WTC11 (cell line): ENCODE measurements around the gene ISCU.

Source experiments
- ESRRA ChIP-seq: sonication (generic); formaldehyde crosslinking; IDR thresholded peaks from 2 replicates; pipeline ENCODE4 v1.8.1; 2022; ENCODE audit warnings: mild to moderate bottlenecking, missing genetic modification reagents, borderline replicate concordance
- NR1H2 ChIP-seq: sonication (generic); formaldehyde crosslinking; IDR thresholded peaks from 2 replicates; pipeline ENCODE4 v1.9.0; 2021; ENCODE audit warnings: mild to moderate bottlenecking, moderate library complexity, missing genetic modification reagents
- SMAD4 ChIP-seq: sonication (generic); formaldehyde crosslinking; IDR thresholded peaks from 2 replicates; pipeline ENCODE4 v1.8.0; 2022; ENCODE audit warnings: mild to moderate bottlenecking, missing genetic modification reagents
- SOX15 ChIP-seq: fragments of 250-450 bp; sonication (Bioruptor Pico); IDR thresholded peaks from 2 replicates; pipeline ENCODE4 v1.9.0; 2021; ENCODE audit warnings: mild to moderate bottlenecking

DNA sequence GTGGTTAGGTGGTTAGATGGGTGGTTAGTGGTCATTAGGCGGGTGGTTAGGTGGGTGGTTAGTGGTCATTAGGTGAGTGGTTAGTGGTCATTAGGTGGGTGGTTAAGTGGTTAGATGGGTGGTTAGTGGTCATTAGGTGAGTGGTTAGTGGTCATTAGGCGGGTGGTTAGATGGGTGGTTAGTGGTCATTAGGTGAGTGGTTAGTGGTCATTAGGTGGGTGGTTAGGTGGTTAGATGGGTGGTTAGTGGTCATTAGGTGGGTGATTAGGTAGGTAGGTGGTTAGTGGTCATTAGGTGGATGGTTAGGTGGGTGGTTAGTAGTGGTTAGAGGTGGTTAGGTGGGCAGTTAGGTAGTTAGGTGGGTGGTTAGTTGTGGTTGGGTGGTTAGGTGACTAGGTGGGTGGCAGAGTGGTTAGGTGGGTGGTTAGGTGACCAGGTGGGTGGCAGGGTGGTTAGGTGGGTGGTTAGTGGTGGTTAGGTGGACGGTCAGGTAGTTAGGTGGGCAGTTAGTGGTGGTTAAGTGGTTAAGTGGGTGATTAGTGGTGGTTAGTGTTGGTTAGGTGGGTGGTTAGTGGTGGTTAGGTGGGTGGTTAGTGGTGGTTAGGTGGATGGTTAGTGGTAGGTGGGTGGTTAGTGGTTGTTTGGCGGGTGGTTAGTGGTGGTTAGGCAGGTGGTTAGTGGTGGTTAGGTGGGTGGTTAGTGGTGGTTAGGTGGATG is 43.5 kb downstream of the ISCU start:
- TF ChIP-seq SOX15 (CRISPR knock-in tag) = no peak
- no peak for TF ChIP-seq ESRRA (CRISPR knock-in tag)
- TF ChIP-seq NR1H2 (CRISPR knock-in tag) = no peak
- TF ChIP-seq SMAD4 = no peak
